Measurements from ENCODE around the gene IP6K2. TPM values are rescaled to one million over a fixed set of nuclear protein-coding genes. Genes with fewer than 3 reads are reported as not detected.

IP6K2 gene
- total RNA-seq, 1 donor from 2014 or later: 37.4 TPM

- TF ChIP-seq CTCF (IDR thresholded peaks at IDR 0.05; ENCODE audit: insufficient read depth, low read length, severe bottlenecking): no peak
- no peak for DNase-seq (ENCODE audit: low read depth)
- no peak for FAIRE-seq
- H3K36me3 ChIP-seq (ENCODE audit: control insufficient read depth, insufficient read depth, low read length): peaks cover 22% of the 10 kb centered on the region
- no peak overlapping the region for H3K4me3 ChIP-seq (ENCODE audit: low read depth, low read length)
- H3K27me3 ChIP-seq (ENCODE audit: control insufficient read depth, insufficient read depth, low read length): no peaks in the 10 kb centered on the region
Measured at GRCh38 chr3:48680811-48681540, 36.0 kb downstream of the IP6K2 start.

- Histone ChIP-seq H3K4me3 (ENCODE audit: low read depth, low read length) (no peak overlapping the region), H3K36me3 (ENCODE audit: control insufficient read depth, insufficient read depth, low read length) (peaks cover 22% of the 10 kb centered on the region), H3K27me3 (ENCODE audit: control insufficient read depth, insufficient read depth, low read length) (no peaks in the 10 kb centered on the region)
- no peak for TF ChIP-seq CTCF (IDR thresholded peaks at IDR 0.05; ENCODE audit: insufficient read depth, low read length, severe bottlenecking)
- FAIRE-seq (peak; percentile 52), DNase-seq (ENCODE audit: low read depth) (no peak)
Measured at GRCh38 chr3:48679411-48680391, 37.3 kb downstream of the IP6K2 start.

DNA sequence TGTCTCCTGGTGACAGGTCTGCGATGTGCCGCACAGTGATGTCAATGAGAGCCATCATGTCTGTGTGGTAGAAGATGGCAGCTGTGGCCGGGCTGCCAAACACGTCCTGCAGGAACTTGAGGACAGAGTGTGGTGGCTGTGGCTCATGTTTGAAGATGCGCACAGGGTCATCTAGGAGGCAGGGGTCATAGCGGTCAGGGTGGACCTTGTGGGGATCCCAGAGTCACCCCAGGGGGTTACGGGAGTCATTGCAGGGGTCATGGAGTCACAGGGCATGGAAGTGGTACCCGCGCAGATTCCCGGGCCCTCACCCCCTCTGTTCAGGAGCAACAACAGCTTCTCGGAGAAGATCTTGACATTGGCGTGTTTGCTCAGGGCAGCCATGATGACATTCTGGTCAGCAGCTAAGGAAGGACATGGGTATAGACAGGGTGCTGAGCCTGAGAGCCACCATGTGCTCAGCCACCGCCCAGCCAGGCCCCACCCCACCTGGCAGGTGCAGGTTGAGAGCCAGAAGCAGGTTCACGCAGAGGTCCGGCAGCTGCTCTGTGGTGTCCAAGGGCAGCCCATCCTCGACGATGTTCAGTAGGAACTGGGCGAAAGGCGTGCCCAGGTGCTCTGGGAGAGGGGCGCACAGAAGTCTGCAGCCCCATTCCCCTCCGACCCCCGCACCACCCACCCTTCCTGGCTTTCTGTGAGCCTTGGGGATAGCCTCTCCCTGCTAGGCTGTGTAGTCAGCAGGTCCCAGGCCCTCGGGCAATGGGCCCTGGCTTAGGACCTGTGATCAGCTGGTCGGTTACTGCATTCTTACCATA lies 38.2 kb downstream of the IP6K2 start:
- Histone ChIP-seq H3K4me3 (ENCODE audit: low read depth, low read length) (no peak overlapping the region), H3K36me3 (ENCODE audit: control insufficient read depth, insufficient read depth, low read length) (peaks cover 22% of the 10 kb centered on the region), H3K27me3 (ENCODE audit: control insufficient read depth, insufficient read depth, low read length) (no peaks in the 10 kb centered on the region)
- no peak for DNase-seq (ENCODE audit: low read depth)
- TF ChIP-seq CTCF (IDR thresholded peaks at IDR 0.05; ENCODE audit: insufficient read depth, low read length, severe bottlenecking): no peak
- FAIRE-seq: peak; percentile 55

DNA sequence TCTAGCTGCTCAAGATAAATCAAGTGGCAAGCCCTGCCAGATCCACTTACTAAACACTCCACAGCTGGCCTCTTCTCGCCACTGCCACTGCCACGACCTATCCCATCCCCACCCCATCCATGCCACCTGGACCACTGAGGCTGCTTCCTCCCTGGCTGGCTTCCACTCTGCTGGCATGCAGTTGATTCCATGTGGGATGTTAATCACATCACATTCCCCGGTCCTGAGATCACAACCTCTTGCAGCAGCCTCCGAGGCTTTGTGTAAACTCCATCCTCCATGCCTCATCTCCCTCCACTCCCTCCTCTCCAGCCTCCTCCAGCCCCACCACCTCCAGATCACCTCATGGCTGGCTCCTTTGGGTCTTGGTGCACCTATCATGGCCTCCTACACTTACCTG lies 39.0 kb downstream of the IP6K2 start:
- no peak for DNase-seq (ENCODE audit: low read depth)
- no peak for TF ChIP-seq CTCF (IDR thresholded peaks at IDR 0.05; ENCODE audit: insufficient read depth, low read length, severe bottlenecking)
- Histone ChIP-seq H3K36me3 (ENCODE audit: control insufficient read depth, insufficient read depth, low read length) (peaks cover 22% of the 10 kb centered on the region), H3K4me3 (ENCODE audit: low read depth, low read length) (no peak overlapping the region), H3K27me3 (ENCODE audit: control insufficient read depth, insufficient read depth, low read length) (no peaks in the 10 kb centered on the region)
- peak; percentile 73 for FAIRE-seq

GRCh38 chr3:48674505-48674904 lies 42.5 kb downstream of the IP6K2 start:
- H3K36me3 ChIP-seq (ENCODE audit: control insufficient read depth, insufficient read depth, low read length): peaks cover 3% of the 10 kb centered on the region
- H3K27me3 ChIP-seq (ENCODE audit: control insufficient read depth, insufficient read depth, low read length): no peaks in the 10 kb centered on the region
- no peak overlapping the region for H3K4me3 ChIP-seq (ENCODE audit: low read depth, low read length)
- no peak for FAIRE-seq
- no peak for DNase-seq (ENCODE audit: low read depth)
- no peak for TF ChIP-seq CTCF (IDR thresholded peaks at IDR 0.05; ENCODE audit: insufficient read depth, low read length, severe bottlenecking)
